ENCODE results near the gene C15orf61.

The C15orf61 gene

GRCh38 chr15:67512933-67513714 lies 7.8 kb upstream of the C15orf61 start:
- DNase-seq (ENCODE audit: low read depth in 2 of 2, low spot score in 1 of 2) = no peak

GRCh38 chr15:67515090-67515489 lies 5.8 kb upstream of the C15orf61 start:
- DNase-seq (ENCODE audit: low read depth in 2 of 2, low spot score in 1 of 2) = no peak

DNA sequence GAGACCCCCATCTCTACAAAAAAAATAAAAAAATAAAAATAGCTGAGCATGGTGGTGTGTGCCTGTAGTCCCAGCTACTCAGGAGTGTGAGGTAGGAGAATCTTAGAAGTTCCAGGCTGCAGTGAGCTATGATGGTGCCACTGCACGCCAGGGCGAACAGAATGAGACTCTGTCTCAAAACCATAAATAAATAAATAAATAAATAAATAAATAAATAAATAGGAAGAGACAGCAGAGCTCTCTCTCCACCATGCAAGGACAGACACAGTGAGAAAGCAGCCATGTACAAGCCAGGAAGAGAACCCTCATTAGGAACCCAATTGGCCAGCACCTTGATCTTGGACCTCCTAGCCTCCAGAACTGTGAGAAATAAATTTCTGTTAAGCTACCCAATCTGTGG lies 5.4 kb upstream of the C15orf61 start:
- DNase-seq (ENCODE audit: low read depth in 2 of 2, low spot score in 1 of 2) = no peak

- DNase-seq (ENCODE audit: low read depth in 2 of 2, low spot score in 1 of 2) = no peak
These were observed 456 bp upstream of the C15orf61 start for GRCh38 chr15:67520321-67521028.

DNA sequence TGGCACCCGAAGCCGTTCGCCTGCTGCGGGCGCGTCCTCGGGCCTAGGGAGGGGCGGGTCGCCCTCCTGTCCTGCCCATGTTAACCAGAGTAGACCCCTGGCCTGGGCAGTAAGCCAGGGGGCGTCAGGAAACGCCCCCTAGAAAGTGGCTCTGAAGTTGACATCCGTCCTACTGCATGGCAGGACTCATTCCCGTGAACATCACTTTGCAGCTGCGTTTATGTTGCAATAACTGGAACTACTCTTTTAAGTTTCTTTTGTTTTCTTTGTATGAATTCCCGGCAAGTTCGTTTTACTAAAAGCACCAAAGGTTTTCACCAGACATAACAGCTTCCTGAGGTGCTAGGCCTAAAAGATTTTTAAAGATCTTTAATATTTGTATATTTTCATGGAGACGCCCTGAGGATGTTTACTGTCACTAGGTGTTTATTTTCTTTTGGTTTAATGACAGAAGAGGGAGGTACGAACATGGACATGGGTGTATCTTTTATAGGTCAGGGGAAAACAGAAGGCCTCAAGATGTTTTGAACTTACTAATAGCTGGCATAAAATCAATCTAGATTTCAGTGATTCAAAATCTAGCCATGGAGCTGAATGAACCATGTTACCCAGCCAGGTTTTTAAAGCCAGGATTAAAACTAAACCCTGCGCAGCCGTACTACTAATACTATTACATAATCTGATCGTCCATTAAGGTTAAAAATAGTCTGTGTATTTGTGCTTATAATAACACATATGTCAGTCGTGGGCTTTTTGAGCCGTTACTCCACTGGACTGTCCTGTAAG lies 1.0 kb downstream of the C15orf61 start:
- DNase-seq (ENCODE audit: low read depth in 2 of 2, low spot score in 1 of 2) = no peak

GRCh38 chr15:67523330-67523729 lies 2.4 kb downstream of the C15orf61 start:
- DNase-seq (ENCODE audit: low read depth in 2 of 2, low spot score in 1 of 2) = no peak

DNA sequence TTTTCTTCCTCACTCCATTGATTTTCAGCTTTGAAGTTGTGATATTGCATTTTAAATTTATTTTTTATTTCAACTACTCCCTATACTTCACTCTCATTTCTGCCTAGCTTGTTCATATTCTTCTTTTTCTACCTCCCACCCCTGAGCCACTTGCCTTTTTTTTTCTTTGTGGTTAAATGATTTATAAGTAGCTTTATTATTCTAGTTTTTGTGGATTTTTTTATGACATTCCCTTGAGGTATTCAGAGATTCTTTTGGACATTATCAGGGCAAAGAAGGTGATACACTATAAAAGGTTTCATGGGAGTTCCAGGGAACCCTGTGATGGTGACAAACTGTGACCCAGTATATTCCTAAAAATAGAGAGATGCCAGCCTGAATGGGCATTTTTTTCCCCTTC lies 3.3 kb downstream of the C15orf61 start:
- DNase-seq (ENCODE audit: low read depth in 2 of 2, low spot score in 1 of 2) = no peak

DNA sequence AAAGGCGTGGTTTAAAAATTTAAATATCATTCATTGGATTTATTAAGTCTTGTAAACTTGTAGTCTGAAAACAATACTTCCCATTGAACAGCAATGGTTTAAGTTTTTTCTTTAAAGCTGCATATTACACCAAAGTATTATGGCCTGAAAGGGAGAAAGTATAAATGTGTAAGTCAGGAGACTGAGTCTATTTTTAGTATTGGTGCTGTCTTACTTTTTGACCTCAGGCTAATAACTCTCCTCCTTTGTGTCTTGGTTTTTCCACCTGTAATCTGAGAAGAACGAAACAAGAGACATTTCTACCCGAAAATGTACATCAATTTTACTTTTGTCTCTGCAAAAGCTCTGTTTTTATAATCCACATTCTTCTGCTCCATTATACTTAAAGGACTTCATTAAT lies 7.6 kb downstream of the C15orf61 start:
- DNase-seq (ENCODE audit: low read depth in 2 of 2, low spot score in 1 of 2) = no peak

- no peak for DNase-seq (ENCODE audit: low read depth in 2 of 2, low spot score in 1 of 2)
These were observed 10.5 kb downstream of the C15orf61 start for GRCh38 chr15:67531379-67531914.

DNA sequence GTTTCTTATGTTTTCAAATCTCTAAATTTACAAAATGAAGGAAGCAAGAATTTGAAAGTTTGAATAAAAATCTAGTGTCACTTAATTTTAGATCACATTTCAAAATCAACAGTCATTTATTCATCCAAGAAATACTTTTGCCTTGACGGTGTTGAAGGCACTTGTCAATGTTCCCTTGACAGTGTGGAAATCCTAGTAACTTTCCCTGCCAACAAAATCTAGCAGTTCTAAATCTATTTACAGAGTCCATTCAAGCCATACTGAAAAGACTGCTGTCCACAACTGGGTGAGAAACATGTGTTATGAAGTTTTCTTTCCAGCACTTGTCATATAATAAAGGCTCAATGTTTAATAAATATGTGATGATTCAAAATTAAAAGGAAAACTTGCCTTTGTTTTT lies 12.9 kb downstream of the C15orf61 start:
- DNase-seq (ENCODE audit: low read depth in 2 of 2, low spot score in 1 of 2) = no peak

- DNase-seq (ENCODE audit: low read depth in 2 of 2, low spot score in 1 of 2) = no peak
These were observed 13.4 kb downstream of the C15orf61 start for GRCh38 chr15:67534360-67534759.

DNA sequence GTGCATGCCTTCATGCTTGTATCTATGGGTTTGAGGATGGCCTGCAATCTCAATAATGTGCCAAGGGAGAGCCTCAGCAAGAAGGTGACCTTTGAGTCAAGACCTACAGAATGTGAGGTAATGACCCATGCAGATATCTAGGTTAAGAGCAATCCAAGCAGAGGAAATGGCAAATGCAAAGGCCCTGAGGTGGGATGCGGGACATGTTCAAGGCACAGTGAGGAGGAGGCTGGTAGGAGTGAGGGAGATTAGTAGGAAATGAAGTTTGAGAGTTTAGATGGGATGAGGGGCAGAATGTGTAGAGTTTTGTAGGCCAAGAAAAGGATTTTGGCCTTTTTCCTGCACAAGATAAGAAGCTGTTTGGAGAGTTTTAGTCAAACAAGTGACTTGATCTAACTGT lies 16.8 kb downstream of the C15orf61 start:
- DNase-seq (ENCODE audit: low read depth in 2 of 2, low spot score in 1 of 2) = no peak

- DNase-seq (ENCODE audit: low read depth in 2 of 2, low spot score in 1 of 2) = peak; percentile 61 to 68
These were observed 21.8 kb downstream of the C15orf61 start, which contains the start of gene MAP2K5 for GRCh38 chr15:67542420-67543347. Gene MAP2K5 (plus strand): TSS chr15:67542703. CDS start chr15:67543336, 633 bp downstream.

GRCh38 chr15:67543348-67543718 lies 22.4 kb downstream of the C15orf61 start:
- no peak for DNase-seq (ENCODE audit: low read depth in 2 of 2, low spot score in 1 of 2)

DNA sequence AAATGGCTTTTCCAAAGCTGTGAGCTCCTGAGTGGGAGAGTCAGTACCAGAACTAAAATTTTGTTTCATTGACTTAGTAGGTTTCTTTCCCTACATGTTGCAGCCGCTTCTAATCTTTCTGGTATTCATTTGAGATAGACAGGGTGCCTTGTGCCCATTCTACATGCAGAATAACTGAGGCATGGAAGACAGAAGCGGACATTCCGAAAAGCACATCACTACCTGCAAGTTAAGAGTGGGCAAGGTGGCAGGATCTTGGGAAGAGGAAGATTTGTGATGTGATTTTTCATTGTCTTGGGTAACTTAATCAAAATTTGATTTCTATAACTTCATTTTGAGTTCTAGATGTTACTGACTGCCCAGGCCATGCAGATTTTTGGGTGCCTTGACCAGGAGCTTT lies 23.5 kb downstream of the C15orf61 start:
- no peak for DNase-seq (ENCODE audit: low read depth in 2 of 2, low spot score in 1 of 2)

- DNase-seq (ENCODE audit: low read depth in 2 of 2, low spot score in 1 of 2) = no peak
These were observed 24.9 kb downstream of the C15orf61 start for GRCh38 chr15:67545864-67546263.

DNA sequence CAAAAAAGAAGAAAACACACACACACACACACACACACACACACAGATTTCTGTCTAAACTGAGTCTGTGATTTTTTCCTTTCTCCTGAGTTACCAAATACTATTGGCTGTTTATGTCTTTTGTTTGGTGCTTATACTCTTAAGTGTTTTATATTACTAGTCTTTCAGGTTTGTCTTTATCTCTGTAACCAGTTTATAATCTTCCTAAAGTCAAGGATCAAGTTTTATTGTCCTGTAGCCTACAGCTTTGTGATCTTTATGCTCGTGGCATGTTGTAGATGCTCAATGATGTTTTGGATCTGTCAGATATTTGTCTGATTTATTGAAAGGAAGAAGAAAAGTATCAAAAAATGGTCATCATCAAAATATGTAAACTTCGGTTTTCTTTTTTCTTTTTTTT lies 26.1 kb downstream of the C15orf61 start:
- DNase-seq (ENCODE audit: low read depth in 2 of 2, low spot score in 1 of 2) = no peak

- DNase-seq (ENCODE audit: low read depth in 2 of 2, low spot score in 1 of 2) = no peak
These were observed 26.9 kb downstream of the C15orf61 start for GRCh38 chr15:67547836-67548235.

DNA sequence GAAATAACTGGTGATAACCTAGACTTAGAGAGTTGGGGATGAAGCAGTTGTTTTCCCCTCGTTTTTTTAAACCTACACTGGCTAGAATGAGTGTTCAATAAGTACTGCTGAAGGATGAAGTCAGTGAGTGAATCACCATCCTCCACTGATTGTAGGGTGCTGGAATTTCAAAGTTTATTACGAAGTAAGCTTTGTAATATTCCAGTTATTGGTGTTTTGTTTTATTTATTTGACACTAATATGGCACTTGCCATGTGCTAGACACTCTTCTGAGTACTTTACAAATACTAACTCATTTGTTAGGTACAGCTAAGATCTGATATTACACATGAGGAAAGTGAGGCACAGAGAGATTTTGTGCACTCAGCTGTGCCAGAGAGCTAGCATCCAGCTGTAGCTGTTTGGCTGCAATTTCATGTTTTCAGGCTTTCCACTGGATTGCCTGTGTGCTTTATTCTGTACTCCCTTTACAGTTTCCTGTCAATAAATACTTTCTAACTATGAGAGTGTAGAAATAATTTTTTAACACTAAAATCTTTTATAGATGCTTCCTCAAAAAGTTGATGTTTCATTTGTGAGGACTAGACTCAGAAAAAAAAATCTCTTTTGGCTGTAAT lies 27.4 kb downstream of the C15orf61 start:
- no peak for DNase-seq (ENCODE audit: low read depth in 2 of 2, low spot score in 1 of 2)
